AG10803 (cell line): Measurements from ENCODE around the gene FXN.

Experiments
- DNase-seq: peaks from one replicate; pipeline ENCODE4 v3.0.0; 2010; ENCODE audit warnings: low read depth
- H3K4me3 ChIP-seq: 2 replicates; pipeline ENCODE4 v1.5.1; 2011; ENCODE audit warnings: mild to moderate bottlenecking, low read length, control low read depth
- CTCF ChIP-seq: conservative IDR thresholded peaks from 2 replicates; pipeline ENCODE4 v1.5.1; 2011; ENCODE audit warnings: mild to moderate bottlenecking, low read length, control low read depth, inconsistent platforms

FXN gene

GRCh38 chr9:69118656-69119055, 83.1 kb downstream of the FXN start:
- no peak for TF ChIP-seq CTCF
- DNase-seq = no peak
- no peak overlapping the region for H3K4me3 ChIP-seq

- peak overlapping the region; percentile 79 for H3K4me3 ChIP-seq
- TF ChIP-seq CTCF = no peak
- DNase-seq = no peak
Measured at GRCh38 chr9:69120380-69121154, 85.0 kb downstream of the FXN start.

- peak; percentile 17 for DNase-seq
- H3K4me3 ChIP-seq = peak overlapping the region; percentile 79
- no peak for TF ChIP-seq CTCF
Measured at GRCh38 chr9:69121155-69122081, 85.9 kb downstream of the FXN start.

- TF ChIP-seq CTCF = no peak
- peak overlapping the region; percentile 79 for H3K4me3 ChIP-seq
- DNase-seq = peak; percentile 49
Measured at GRCh38 chr9:69122082-69122548, 86.6 kb downstream of the FXN start.

GRCh38 chr9:69122549-69123141, 87.1 kb downstream of the FXN start:
- no peak for TF ChIP-seq CTCF
- H3K4me3 ChIP-seq = peak overlapping the region; percentile 79
- peak; percentile 80 for DNase-seq

- no peak overlapping the region for H3K4me3 ChIP-seq
- DNase-seq = peak; percentile 91
- TF ChIP-seq CTCF = no peak
Measured at GRCh38 chr9:69130456-69131441, 95.2 kb downstream of the FXN start.
